Panc1 (cell line): ENCODE results near the gene NRROS.

Experiments
- POLR2AphosphoS5 ChIP-seq: IDR thresholded peaks from 2 replicates; pipeline ENCODE4 v1.6.1; 2012; ENCODE audit warnings: mild to moderate bottlenecking, low read depth, low read length, moderate library complexity
- REST ChIP-seq, 2 experiments: IDR thresholded peaks; 2 replicates each; pipeline ENCODE4 v1.6.1; 2011 to 2012; ENCODE audit warnings: low read depth in 2 of 2, control low read depth in 1 of 2, low read length in 1 of 2, mild to moderate bottlenecking in 1 of 2, moderate library complexity in 1 of 2; ENCODE audit not compliant: insufficient read depth in 1 of 2
- SIN3A ChIP-seq: IDR thresholded peaks from 2 replicates; pipeline ENCODE4 v1.6.1; 2012; ENCODE audit warnings: low read depth, mild to moderate bottlenecking, low read length, moderate library complexity, borderline replicate concordance; ENCODE audit not compliant: insufficient read depth
- TCF7L2 ChIP-seq: IDR thresholded peaks from 2 replicates; pipeline ENCODE4 v1.6.1; 2011; ENCODE audit warnings: mild to moderate bottlenecking, low read depth, low read length, inconsistent platforms
- TF ChIP-seq, protein P1 (sequence below): fragments of 450-650 bp; IDR thresholded peaks from 2 replicates; pipeline ENCODE4 v1.5.1; 2017; ENCODE audit warnings: mild to moderate bottlenecking

- TF ChIP-seq, protein P1, sequence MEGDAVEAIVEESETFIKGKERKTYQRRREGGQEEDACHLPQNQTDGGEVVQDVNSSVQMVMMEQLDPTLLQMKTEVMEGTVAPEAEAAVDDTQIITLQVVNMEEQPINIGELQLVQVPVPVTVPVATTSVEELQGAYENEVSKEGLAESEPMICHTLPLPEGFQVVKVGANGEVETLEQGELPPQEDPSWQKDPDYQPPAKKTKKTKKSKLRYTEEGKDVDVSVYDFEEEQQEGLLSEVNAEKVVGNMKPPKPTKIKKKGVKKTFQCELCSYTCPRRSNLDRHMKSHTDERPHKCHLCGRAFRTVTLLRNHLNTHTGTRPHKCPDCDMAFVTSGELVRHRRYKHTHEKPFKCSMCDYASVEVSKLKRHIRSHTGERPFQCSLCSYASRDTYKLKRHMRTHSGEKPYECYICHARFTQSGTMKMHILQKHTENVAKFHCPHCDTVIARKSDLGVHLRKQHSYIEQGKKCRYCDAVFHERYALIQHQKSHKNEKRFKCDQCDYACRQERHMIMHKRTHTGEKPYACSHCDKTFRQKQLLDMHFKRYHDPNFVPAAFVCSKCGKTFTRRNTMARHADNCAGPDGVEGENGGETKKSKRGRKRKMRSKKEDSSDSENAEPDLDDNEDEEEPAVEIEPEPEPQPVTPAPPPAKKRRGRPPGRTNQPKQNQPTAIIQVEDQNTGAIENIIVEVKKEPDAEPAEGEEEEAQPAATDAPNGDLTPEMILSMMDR, result no peak
- TF ChIP-seq POLR2AphosphoS5, result no peak
- no peak for TF ChIP-seq TCF7L2
- TF ChIP-seq SIN3A, result no peak
- no peak for TF ChIP-seq REST (IDR thresholded peaks at IDR 0.05; ENCODE audit: insufficient read depth in 1 of 2, low read depth in 2 of 2, low read length in 1 of 2)
Measured at GRCh38 chr3:196631682-196632045, 7.8 kb upstream of the NRROS start.
